Mucosa of rectum (tissue), 2 donors: ENCODE measurements around the gene VGLL4.
A peak's percentile ranks its signal among the peaks of the same experiment; 100 is the strongest.

ENCODE experiments used
- H3K27ac ChIP-seq, 2 donors: one replicate each; pipeline ENCODE4 v1.7.0; 2013; ENCODE audit warnings: inconsistent platforms in 2 of 2, low read depth in 2 of 2, low read length in 2 of 2
- H3K27me3 ChIP-seq, 2 donors: one replicate each; pipeline ENCODE4 v1.7.0; 2013; ENCODE audit warnings: low read length in 2 of 2; ENCODE audit not compliant: control insufficient read depth in 2 of 2, insufficient read depth in 2 of 2
- H3K36me3 ChIP-seq, 2 donors: one replicate each; pipeline ENCODE4 v1.7.0; 2013; ENCODE audit warnings: low read length in 2 of 2; ENCODE audit not compliant: control insufficient read depth in 2 of 2, insufficient read depth in 2 of 2
- H3K4me1 ChIP-seq, 2 donors: one replicate each; pipeline ENCODE4 v1.7.0; 2013; ENCODE audit warnings: low read length in 2 of 2, mild to moderate bottlenecking in 1 of 2; ENCODE audit not compliant: control insufficient read depth in 2 of 2, insufficient read depth in 2 of 2
- H3K4me3 ChIP-seq, 2 donors: one replicate each; pipeline ENCODE4 v1.7.0; 2013; ENCODE audit warnings: low read length in 2 of 2
- H3K9ac ChIP-seq, 2 donors: one replicate each; pipeline ENCODE4 v1.7.0; 2013; ENCODE audit warnings: low read length in 2 of 2, low read depth in 1 of 2, mild to moderate bottlenecking in 1 of 2
- H3K9me3 ChIP-seq, 2 donors: one replicate each; pipeline ENCODE4 v1.7.0; 2013; ENCODE audit warnings: low read length in 2 of 2; ENCODE audit not compliant: control insufficient read depth in 2 of 2
- donor health status: healthy.
- donor health status: Normal muscosa, but diverticular disease.

Gene VGLL4

GRCh38 chr3:11640009-11640673 lies 3.6 kb downstream of the VGLL4 start:
- no peaks in the 10 kb centered on the region for H3K9me3 ChIP-seq
- no peak overlapping the region for H3K9ac ChIP-seq
- peaks cover 13 to 21% of the 10 kb centered on the region in 2 donors for H3K4me1 ChIP-seq
- H3K27ac ChIP-seq, result peak overlapping the region in 1 of 2 donors; percentile 52
- no peak overlapping the region for H3K4me3 ChIP-seq
- no peaks in the 10 kb centered on the region for H3K36me3 ChIP-seq
- H3K27me3 ChIP-seq, result no peaks in the 10 kb centered on the region

- Histone ChIP-seq H3K9ac (no peak overlapping the region), H3K36me3 (no peaks in the 10 kb centered on the region), H3K27me3 (no peaks in the 10 kb centered on the region), H3K4me1 (peaks cover 13 to 17% of the 10 kb centered on the region in 2 donors), H3K27ac (peak overlapping the region in 1 of 2 donors; percentile 50), H3K4me3 (peak overlapping the region in 1 of 2 donors; percentile 38), H3K9me3 (no peaks in the 10 kb centered on the region)
These were observed 5.0 kb downstream of the VGLL4 start for GRCh38 chr3:11638495-11639358.

GRCh38 chr3:11637901-11638458 lies 5.7 kb downstream of the VGLL4 start:
- peaks cover 13 to 17% of the 10 kb centered on the region in 2 donors for H3K4me1 ChIP-seq

GRCh38 chr3:11636394-11636770 lies 7.3 kb downstream of the VGLL4 start:
- no peak overlapping the region for H3K4me3 ChIP-seq
- no peaks in the 10 kb centered on the region for H3K36me3 ChIP-seq
- no peak overlapping the region for H3K27ac ChIP-seq
- H3K4me1 ChIP-seq, result peaks cover 10 to 17% of the 10 kb centered on the region in 2 donors
- H3K9ac ChIP-seq, result no peak overlapping the region
- H3K27me3 ChIP-seq, result no peaks in the 10 kb centered on the region
- H3K9me3 ChIP-seq, result no peaks in the 10 kb centered on the region

More at GRCh38 chr3:11637901-11638458, 5.7 kb downstream of the VGLL4 start:
- Histone ChIP-seq H3K9ac (no peak overlapping the region), H3K27me3 (no peaks in the 10 kb centered on the region), H3K4me3 (peak overlapping the region in 1 of 2 donors; percentile 38), H3K27ac (peak overlapping the region; percentile 15 to 50), H3K9me3 (no peaks in the 10 kb centered on the region), H3K36me3 (no peaks in the 10 kb centered on the region)

- H3K4me1 ChIP-seq, result peaks cover 9 to 17% of the 10 kb centered on the region in 2 donors
- no peak overlapping the region for H3K4me3 ChIP-seq
- no peaks in the 10 kb centered on the region for H3K27me3 ChIP-seq
- no peak overlapping the region for H3K27ac ChIP-seq
- no peak overlapping the region for H3K9ac ChIP-seq
- H3K36me3 ChIP-seq, result no peaks in the 10 kb centered on the region
- H3K9me3 ChIP-seq, result no peaks in the 10 kb centered on the region
These were observed 7.9 kb downstream of the VGLL4 start for GRCh38 chr3:11635680-11636393.

GRCh38 chr3:11634974-11635612 lies 8.6 kb downstream of the VGLL4 start:
- peaks cover 3 to 12% of the 10 kb centered on the region in 2 donors for H3K4me1 ChIP-seq

GRCh38 chr3:11634081-11634635 lies 9.6 kb downstream of the VGLL4 start:
- no peak overlapping the region for H3K4me3 ChIP-seq
- no peak overlapping the region for H3K9ac ChIP-seq
- no peaks in the 10 kb centered on the region for H3K36me3 ChIP-seq
- no peak overlapping the region for H3K27ac ChIP-seq
- peaks cover 4 to 9% of the 10 kb centered on the region in 2 donors for H3K4me1 ChIP-seq
- no peaks in the 10 kb centered on the region for H3K9me3 ChIP-seq
- H3K27me3 ChIP-seq, result no peaks in the 10 kb centered on the region

More at GRCh38 chr3:11634974-11635612, 8.6 kb downstream of the VGLL4 start:
- no peak overlapping the region for H3K27ac ChIP-seq
- no peaks in the 10 kb centered on the region for H3K27me3 ChIP-seq
- H3K9me3 ChIP-seq, result no peaks in the 10 kb centered on the region
- H3K9ac ChIP-seq, result no peak overlapping the region
- no peaks in the 10 kb centered on the region for H3K36me3 ChIP-seq
- no peak overlapping the region for H3K4me3 ChIP-seq

GRCh38 chr3:11632966-11633365 lies 10.7 kb downstream of the VGLL4 start:
- H3K9ac ChIP-seq, result no peak overlapping the region
- no peak overlapping the region for H3K27ac ChIP-seq
- no peak overlapping the region for H3K4me3 ChIP-seq
- H3K36me3 ChIP-seq, result no peaks in the 10 kb centered on the region
- H3K9me3 ChIP-seq, result no peaks in the 10 kb centered on the region
- H3K27me3 ChIP-seq, result no peaks in the 10 kb centered on the region
- peaks cover 1 to 3% of the 10 kb centered on the region in 2 donors for H3K4me1 ChIP-seq

GRCh38 chr3:11632564-11632963 lies 11.2 kb downstream of the VGLL4 start:
- Histone ChIP-seq H3K4me1 (peaks cover 0 to 5% of the 10 kb centered on the region in 2 donors), H3K9me3 (no peaks in the 10 kb centered on the region), H3K9ac (no peak overlapping the region), H3K27me3 (no peaks in the 10 kb centered on the region), H3K27ac (no peak overlapping the region), H3K4me3 (no peak overlapping the region), H3K36me3 (no peaks in the 10 kb centered on the region)
